GM12878 (cell line): Measurements from ENCODE around the gene GNB3. TPM values are rescaled to one million over a fixed set of nuclear protein-coding genes. Genes with fewer than 3 reads are reported as not detected.

Experiments
- ASH2L ChIP-seq: fragments of 300-600, 200-600 bp; sonication (generic); IDR thresholded peaks from 2 replicates; pipeline ENCODE4 v1.6.1; 2017; ENCODE audit warnings: low read depth, mild to moderate bottlenecking, borderline replicate concordance
- ATF7 ChIP-seq: fragments of 450-650 bp; IDR thresholded peaks from 2 replicates; pipeline ENCODE4 v1.6.1; 2016; ENCODE audit warnings: low read depth, mild to moderate bottlenecking
- FOXK2 ChIP-seq: fragments of 450-650 bp; IDR thresholded peaks from 2 replicates; pipeline ENCODE4 v1.6.1; 2017; ENCODE audit warnings: mild to moderate bottlenecking, moderate library complexity
- GABPA ChIP-seq: IDR thresholded peaks from 2 replicates; pipeline ENCODE4 v1.6.1; 2014; ENCODE audit warnings: antibody characterized with exemption, low read depth, mild to moderate bottlenecking, inconsistent platforms
- HDAC6 ChIP-seq: fragments of 200-600 bp; sonication (generic); IDR thresholded peaks from one replicate; pipeline ENCODE4 v1.8.0; 2017; ENCODE audit warnings: antibody characterized with exemption; ENCODE audit not compliant: unreplicated experiment
- IKZF1 ChIP-seq: fragments of 450-650 bp; conservative IDR thresholded peaks from 2 replicates; pipeline ENCODE4 v1.6.1; 2017; ENCODE audit warnings: antibody characterized with exemption, mild to moderate bottlenecking
- IKZF2 ChIP-seq, 2 experiments: fragments of 450-650 bp; IDR thresholded peaks; 2 replicates each; pipeline ENCODE4 v1.6.1; 2017; ENCODE audit warnings: mild to moderate bottlenecking in 2 of 2, moderate library complexity in 2 of 2
- NBN ChIP-seq: fragments of 450-650 bp; IDR thresholded peaks from 2 replicates; pipeline ENCODE4 v1.6.1; 2016
- NFYA ChIP-seq: IDR thresholded peaks from 2 replicates; pipeline ENCODE4 v1.6.1; 2011; ENCODE audit warnings: low read depth, mild to moderate bottlenecking, low read length, improper control_type of control experiment, borderline replicate concordance
- NR2C1 ChIP-seq: fragments of 450-650 bp; IDR thresholded peaks from 2 replicates; pipeline ENCODE4 v1.6.1; 2017; ENCODE audit warnings: antibody characterized with exemption, mild to moderate bottlenecking, moderate library complexity
- POLR2AphosphoS5 ChIP-seq: IDR thresholded peaks from 2 replicates; pipeline ENCODE4 v1.6.1; 2011; ENCODE audit warnings: mild to moderate bottlenecking, low read length, inconsistent platforms
- SMARCA5 ChIP-seq: fragments of 450-650 bp; IDR thresholded peaks from 2 replicates; pipeline ENCODE4 v1.6.1; 2017; ENCODE audit warnings: mild to moderate bottlenecking
- TCF3 ChIP-seq: IDR thresholded peaks from 2 replicates; pipeline ENCODE4 v1.6.1; 2012; ENCODE audit warnings: low read depth, mild to moderate bottlenecking, low read length, borderline replicate concordance; ENCODE audit not compliant: insufficient read depth
- YBX1 ChIP-seq: fragments of 450-650 bp; IDR thresholded peaks from 2 replicates; pipeline ENCODE4 v1.6.1; 2016; ENCODE audit warnings: antibody characterized with exemption
- polyA plus RNA-seq, 11 experiments: library from polyadenylated mRNA; depleted of rRNA in 4 of 11; unstranded in 6 of 11; stranded (reverse) in 5 of 11; fragments of >200 nt; fragmentation: Nextera tagmentation in 4 of 11; fragmentation: Illumina TruSeq in 1 of 11; extraction: Ambion mirVana in 4 of 11; extraction: Trizol in 1 of 11; gene quantifications; 1 replicate in 1 of 11; 2 replicates in 10 of 11; pipeline versions ENCODE4 v1.2.1 to v1.2.3, GENCODE V29; 2011 to 2016; ENCODE audit warnings: inconsistent platforms in 2 of 11, missing spikeins in 2 of 11, low read depth in 1 of 11
- total RNA-seq, 4 experiments: library from RNA; depleted of rRNA in 3 of 4; stranded (reverse); fragments of >200 nt in 3 of 4; fragmentation: Illumina TruSeq in 1 of 4; extraction: Trizol in 1 of 4; gene quantifications; 2 replicates each; pipeline versions ENCODE4 v1.2.1 to v1.2.3, GENCODE V29; 2013 to 2021
- TF ChIP-seq, protein P1 (sequence below): fragments of 450-650 bp; IDR thresholded peaks from 2 replicates; pipeline ENCODE4 v1.6.1; 2016; ENCODE audit warnings: mild to moderate bottlenecking
- TF ChIP-seq, protein P2 (sequence below): fragments of 150-350 bp; IDR thresholded peaks from 2 replicates; pipeline ENCODE4 v1.6.1; 2016; ENCODE audit warnings: low read depth, low read length
- TF ChIP-seq, protein P3 (sequence below): fragments of 450-650 bp; IDR thresholded peaks from 2 replicates; pipeline ENCODE4 v1.6.1; 2018; ENCODE audit warnings: mild to moderate bottlenecking, low read depth, moderate library complexity; ENCODE audit not compliant: partially characterized antibody
- TF ChIP-seq, protein P4 (sequence below): fragments of 450-650 bp; IDR thresholded peaks from 2 replicates; pipeline ENCODE4 v1.6.1; 2017; ENCODE audit warnings: mild to moderate bottlenecking, moderate library complexity

GNB3 gene
- total and polyA plus RNA-seq, 10 of the 15 experiments (the other 5 are each of a cell fraction or from before 2014, with no cell fraction given): 0.05 to 1.1 (median 0.36) TPM

DNA sequence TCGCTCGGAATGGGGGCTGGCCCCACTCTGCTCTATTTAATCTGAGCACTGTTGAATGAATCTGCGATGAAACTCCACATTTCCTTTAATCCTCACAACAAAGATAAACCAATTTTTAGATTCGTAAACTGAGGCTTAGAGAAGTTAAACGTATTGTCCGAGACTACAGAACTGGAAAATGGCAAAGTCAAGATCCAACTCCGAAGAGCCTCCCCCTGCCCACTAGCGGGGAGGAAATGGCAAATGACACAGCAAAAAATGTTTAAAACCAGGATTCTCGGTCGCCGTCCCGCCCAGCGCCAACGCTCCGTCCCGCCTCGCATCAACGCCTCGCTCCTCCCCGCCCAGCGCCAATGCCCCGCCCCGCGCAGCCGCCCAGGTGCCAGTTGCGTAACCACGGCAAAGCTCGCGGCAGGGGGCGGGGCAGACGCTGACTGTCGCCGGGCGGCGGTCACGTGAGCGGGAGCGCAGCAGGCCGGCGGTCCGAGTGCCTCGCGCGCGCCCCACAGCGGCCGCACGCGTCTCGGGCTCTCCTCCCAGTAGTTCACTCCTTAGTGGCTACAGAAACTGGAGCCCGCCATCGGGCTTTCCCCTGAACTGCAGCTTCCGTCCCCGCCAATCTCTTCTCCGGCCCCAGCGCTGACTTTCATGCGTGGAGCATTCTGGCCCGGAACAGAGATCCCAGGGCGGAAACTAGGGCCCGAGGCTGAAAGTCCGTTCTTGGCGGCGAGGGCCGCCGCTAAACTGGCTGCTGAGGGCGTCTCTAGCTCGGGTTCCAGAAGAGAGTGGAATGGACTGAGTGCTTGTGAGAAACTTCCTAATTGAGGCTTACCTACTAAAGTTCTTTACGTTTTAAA lies 50.3 kb downstream of the GNB3 start (continued):
- TF ChIP-seq, protein P1, sequence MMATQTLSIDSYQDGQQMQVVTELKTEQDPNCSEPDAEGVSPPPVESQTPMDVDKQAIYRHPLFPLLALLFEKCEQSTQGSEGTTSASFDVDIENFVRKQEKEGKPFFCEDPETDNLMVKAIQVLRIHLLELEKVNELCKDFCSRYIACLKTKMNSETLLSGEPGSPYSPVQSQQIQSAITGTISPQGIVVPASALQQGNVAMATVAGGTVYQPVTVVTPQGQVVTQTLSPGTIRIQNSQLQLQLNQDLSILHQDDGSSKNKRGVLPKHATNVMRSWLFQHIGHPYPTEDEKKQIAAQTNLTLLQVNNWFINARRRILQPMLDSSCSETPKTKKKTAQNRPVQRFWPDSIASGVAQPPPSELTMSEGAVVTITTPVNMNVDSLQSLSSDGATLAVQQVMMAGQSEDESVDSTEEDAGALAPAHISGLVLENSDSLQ: peak; percentile 69; the same call in 1 of the 2 replicates
- no peak for TF ChIP-seq YBX1
- TF ChIP-seq GABPA: no peak; the same call in 1 of the 2 replicates
- TF ChIP-seq NFYA: no peak
- TF ChIP-seq, protein P2, sequence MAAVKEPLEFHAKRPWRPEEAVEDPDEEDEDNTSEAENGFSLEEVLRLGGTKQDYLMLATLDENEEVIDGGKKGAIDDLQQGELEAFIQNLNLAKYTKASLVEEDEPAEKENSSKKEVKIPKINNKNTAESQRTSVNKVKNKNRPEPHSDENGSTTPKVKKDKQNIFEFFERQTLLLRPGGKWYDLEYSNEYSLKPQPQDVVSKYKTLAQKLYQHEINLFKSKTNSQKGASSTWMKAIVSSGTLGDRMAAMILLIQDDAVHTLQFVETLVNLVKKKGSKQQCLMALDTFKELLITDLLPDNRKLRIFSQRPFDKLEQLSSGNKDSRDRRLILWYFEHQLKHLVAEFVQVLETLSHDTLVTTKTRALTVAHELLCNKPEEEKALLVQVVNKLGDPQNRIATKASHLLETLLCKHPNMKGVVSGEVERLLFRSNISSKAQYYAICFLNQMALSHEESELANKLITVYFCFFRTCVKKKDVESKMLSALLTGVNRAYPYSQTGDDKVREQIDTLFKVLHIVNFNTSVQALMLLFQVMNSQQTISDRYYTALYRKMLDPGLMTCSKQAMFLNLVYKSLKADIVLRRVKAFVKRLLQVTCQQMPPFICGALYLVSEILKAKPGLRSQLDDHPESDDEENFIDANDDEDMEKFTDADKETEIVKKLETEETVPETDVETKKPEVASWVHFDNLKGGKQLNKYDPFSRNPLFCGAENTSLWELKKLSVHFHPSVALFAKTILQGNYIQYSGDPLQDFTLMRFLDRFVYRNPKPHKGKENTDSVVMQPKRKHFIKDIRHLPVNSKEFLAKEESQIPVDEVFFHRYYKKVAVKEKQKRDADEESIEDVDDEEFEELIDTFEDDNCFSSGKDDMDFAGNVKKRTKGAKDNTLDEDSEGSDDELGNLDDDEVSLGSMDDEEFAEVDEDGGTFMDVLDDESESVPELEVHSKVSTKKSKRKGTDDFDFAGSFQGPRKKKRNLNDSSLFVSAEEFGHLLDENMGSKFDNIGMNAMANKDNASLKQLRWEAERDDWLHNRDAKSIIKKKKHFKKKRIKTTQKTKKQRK: no peak
- peak; percentile 43; the same call in 1 of the 2 replicates for TF ChIP-seq NR2C1
- TF ChIP-seq IKZF1: peak; percentile 91
- TF ChIP-seq NBN: peak; percentile 23
- TF ChIP-seq POLR2AphosphoS5: peak; percentile 84
- TF ChIP-seq TCF3: peak; percentile 42; the same call in 1 of the 2 replicates
- TF ChIP-seq, protein P3, sequence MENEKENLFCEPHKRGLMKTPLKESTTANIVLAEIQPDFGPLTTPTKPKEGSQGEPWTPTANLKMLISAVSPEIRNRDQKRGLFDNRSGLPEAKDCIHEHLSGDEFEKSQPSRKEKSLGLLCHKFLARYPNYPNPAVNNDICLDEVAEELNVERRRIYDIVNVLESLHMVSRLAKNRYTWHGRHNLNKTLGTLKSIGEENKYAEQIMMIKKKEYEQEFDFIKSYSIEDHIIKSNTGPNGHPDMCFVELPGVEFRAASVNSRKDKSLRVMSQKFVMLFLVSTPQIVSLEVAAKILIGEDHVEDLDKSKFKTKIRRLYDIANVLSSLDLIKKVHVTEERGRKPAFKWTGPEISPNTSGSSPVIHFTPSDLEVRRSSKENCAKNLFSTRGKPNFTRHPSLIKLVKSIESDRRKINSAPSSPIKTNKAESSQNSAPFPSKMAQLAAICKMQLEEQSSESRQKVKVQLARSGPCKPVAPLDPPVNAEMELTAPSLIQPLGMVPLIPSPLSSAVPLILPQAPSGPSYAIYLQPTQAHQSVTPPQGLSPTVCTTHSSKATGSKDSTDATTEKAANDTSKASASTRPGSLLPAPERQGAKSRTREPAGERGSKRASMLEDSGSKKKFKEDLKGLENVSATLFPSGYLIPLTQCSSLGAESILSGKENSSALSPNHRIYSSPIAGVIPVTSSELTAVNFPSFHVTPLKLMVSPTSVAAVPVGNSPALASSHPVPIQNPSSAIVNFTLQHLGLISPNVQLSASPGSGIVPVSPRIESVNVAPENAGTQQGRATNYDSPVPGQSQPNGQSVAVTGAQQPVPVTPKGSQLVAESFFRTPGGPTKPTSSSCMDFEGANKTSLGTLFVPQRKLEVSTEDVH: peak; percentile 49
- TF ChIP-seq ASH2L: no peak
- TF ChIP-seq FOXK2: no peak
- no peak for TF ChIP-seq ATF7
- TF ChIP-seq HDAC6: no peak
- no peak; a peak in 2 of 4 replicates for TF ChIP-seq IKZF2 (IDR thresholded peaks at IDR 0.05)
- TF ChIP-seq SMARCA5: peak; percentile 92
- TF ChIP-seq, protein P4, sequence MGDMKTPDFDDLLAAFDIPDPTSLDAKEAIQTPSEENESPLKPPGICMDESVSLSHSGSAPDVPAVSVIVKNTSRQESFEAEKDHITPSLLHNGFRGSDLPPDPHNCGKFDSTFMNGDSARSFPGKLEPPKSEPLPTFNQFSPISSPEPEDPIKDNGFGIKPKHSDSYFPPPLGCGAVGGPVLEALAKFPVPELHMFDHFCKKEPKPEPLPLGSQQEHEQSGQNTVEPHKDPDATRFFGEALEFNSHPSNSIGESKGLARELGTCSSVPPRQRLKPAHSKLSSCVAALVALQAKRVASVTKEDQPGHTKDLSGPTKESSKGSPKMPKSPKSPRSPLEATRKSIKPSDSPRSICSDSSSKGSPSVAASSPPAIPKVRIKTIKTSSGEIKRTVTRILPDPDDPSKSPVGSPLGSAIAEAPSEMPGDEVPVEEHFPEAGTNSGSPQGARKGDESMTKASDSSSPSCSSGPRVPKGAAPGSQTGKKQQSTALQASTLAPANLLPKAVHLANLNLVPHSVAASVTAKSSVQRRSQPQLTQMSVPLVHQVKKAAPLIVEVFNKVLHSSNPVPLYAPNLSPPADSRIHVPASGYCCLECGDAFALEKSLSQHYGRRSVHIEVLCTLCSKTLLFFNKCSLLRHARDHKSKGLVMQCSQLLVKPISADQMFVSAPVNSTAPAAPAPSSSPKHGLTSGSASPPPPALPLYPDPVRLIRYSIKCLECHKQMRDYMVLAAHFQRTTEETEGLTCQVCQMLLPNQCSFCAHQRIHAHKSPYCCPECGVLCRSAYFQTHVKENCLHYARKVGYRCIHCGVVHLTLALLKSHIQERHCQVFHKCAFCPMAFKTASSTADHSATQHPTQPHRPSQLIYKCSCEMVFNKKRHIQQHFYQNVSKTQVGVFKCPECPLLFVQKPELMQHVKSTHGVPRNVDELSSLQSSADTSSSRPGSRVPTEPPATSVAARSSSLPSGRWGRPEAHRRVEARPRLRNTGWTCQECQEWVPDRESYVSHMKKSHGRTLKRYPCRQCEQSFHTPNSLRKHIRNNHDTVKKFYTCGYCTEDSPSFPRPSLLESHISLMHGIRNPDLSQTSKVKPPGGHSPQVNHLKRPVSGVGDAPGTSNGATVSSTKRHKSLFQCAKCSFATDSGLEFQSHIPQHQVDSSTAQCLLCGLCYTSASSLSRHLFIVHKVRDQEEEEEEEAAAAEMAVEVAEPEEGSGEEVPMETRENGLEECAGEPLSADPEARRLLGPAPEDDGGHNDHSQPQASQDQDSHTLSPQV: peak; percentile 92
